Trophoblast cell (in vitro differentiated cells and primary cell): Measurements from ENCODE around the gene TET2.

ENCODE experiments used
- DNase-seq, 2 donors: peaks; one replicate each; pipeline ENCODE4 v3.0.0-alpha.2; 2016
- H2AFZ ChIP-seq: 2 replicates; pipeline ENCODE4 v1.6.1; 2013; ENCODE audit warnings: low read length, moderate library complexity, mild to moderate bottlenecking; ENCODE audit not compliant: insufficient read depth, poor library complexity
- H2AK5ac ChIP-seq: 2 replicates; pipeline ENCODE4 v1.6.1; 2013; ENCODE audit warnings: mild to moderate bottlenecking, low read length
- H2BK120ac ChIP-seq: 2 replicates; pipeline ENCODE4 v1.6.1; 2013; ENCODE audit warnings: low read length, mild to moderate bottlenecking, moderate library complexity; ENCODE audit not compliant: insufficient read depth, poor library complexity
- H2BK12ac ChIP-seq: 2 replicates; pipeline ENCODE4 v1.6.1; 2013; ENCODE audit warnings: mild to moderate bottlenecking, low read length, moderate library complexity
- H2BK5ac ChIP-seq: 2 replicates; pipeline ENCODE4 v1.6.1; 2013; ENCODE audit warnings: low read length, low read depth, moderate library complexity, mild to moderate bottlenecking; ENCODE audit not compliant: poor library complexity
- H3K14ac ChIP-seq: 2 replicates; pipeline ENCODE4 v1.6.1; 2013; ENCODE audit warnings: mild to moderate bottlenecking, low read length
- H3K18ac ChIP-seq: 2 replicates; pipeline ENCODE4 v1.6.1; 2013; ENCODE audit warnings: mild to moderate bottlenecking, low read length
- H3K23ac ChIP-seq: 2 replicates; pipeline ENCODE4 v1.6.1; 2013; ENCODE audit warnings: low read length
- H3K27ac ChIP-seq: 2 replicates; pipeline ENCODE4 v1.5.1; 2013; ENCODE audit warnings: low read depth, mild to moderate bottlenecking, inconsistent platforms, low read length, moderate library complexity
- H3K27me3 ChIP-seq: 2 replicates; pipeline ENCODE4 v1.6.1; 2013; ENCODE audit warnings: inconsistent platforms, mild to moderate bottlenecking, low read length, moderate library complexity; ENCODE audit not compliant: insufficient read depth
- H3K36me3 ChIP-seq, 2 experiments: 1 replicate in 1 of 2; 2 replicates in 1 of 2; pipeline ENCODE4 v1.6.1; 2013; ENCODE audit warnings: low read length in 2 of 2, mild to moderate bottlenecking in 2 of 2, moderate library complexity in 1 of 2; ENCODE audit not compliant: insufficient read depth in 2 of 2, control insufficient read depth in 1 of 2
- H3K4ac ChIP-seq: 2 replicates; pipeline ENCODE4 v1.6.1; 2013; ENCODE audit warnings: low read depth, mild to moderate bottlenecking, low read length, moderate library complexity
- H3K4me1 ChIP-seq, 2 experiments: 1 replicate in 1 of 2; 2 replicates in 1 of 2; pipeline ENCODE4 v1.6.1; 2013; ENCODE audit warnings: low read length in 2 of 2, mild to moderate bottlenecking in 2 of 2, moderate library complexity in 1 of 2; ENCODE audit not compliant: insufficient read depth in 2 of 2, control insufficient read depth in 1 of 2
- H3K4me2 ChIP-seq: 2 replicates; pipeline ENCODE4 v1.6.1; 2013; ENCODE audit warnings: inconsistent platforms, mild to moderate bottlenecking, low read length, moderate library complexity
- H3K4me3 ChIP-seq: 2 replicates; pipeline ENCODE4 v1.5.1; 2013; ENCODE audit warnings: mild to moderate bottlenecking, low read depth, low read length, inconsistent platforms
- H3K79me1 ChIP-seq: one replicate; pipeline ENCODE4 v1.6.1; 2013; ENCODE audit warnings: low read length
- H3K79me2 ChIP-seq: 2 replicates; pipeline ENCODE4 v1.6.1; 2013; ENCODE audit warnings: low read length, mild to moderate bottlenecking; ENCODE audit not compliant: control insufficient read depth, insufficient read depth, poor library complexity
- H3K9ac ChIP-seq: 2 replicates; pipeline ENCODE4 v1.6.1; 2013; ENCODE audit warnings: mild to moderate bottlenecking, low read length
- H3K9me3 ChIP-seq: 2 replicates; pipeline ENCODE4 v1.6.1; 2013; ENCODE audit warnings: low read depth, mild to moderate bottlenecking, control low read depth, inconsistent platforms, low read length; ENCODE audit not compliant: insufficient read depth
- H4K12ac ChIP-seq: 2 replicates; pipeline ENCODE4 v1.6.1; 2013; ENCODE audit warnings: low read depth, mild to moderate bottlenecking, low read length, moderate library complexity
- H4K8ac ChIP-seq: 2 replicates; pipeline ENCODE4 v1.6.1; 2013; ENCODE audit warnings: low read depth, mild to moderate bottlenecking, low read length, moderate library complexity
- H4K91ac ChIP-seq: one replicate; pipeline ENCODE4 v1.6.1; 2013; ENCODE audit warnings: low read depth, mild to moderate bottlenecking, low read length, moderate library complexity
- WGBS: extraction: QIAGEN DNeasy Blood & Tissue Kit; methylation state at CpG from one replicate; pipeline ENCODE4 v1.1.7; 2013; ENCODE audit warnings: missing lambda C conversion rate; ENCODE audit not compliant: insufficient read length, insufficient coverage; ENCODE audit errors: extremely low coverage; 5-methylcytosine and 5-hydroxymethylcytosine counted together

The TET2 gene

GRCh38 chr4:105210916-105211315, 64.2 kb downstream of the TET2 start:
- H3K36me3 ChIP-seq: no peaks in the 10 kb centered on the region
- H4K91ac ChIP-seq: no peak overlapping the region
- no peak overlapping the region for H3K27ac ChIP-seq
- no peak overlapping the region for H4K8ac ChIP-seq
- H2BK12ac ChIP-seq: no peak overlapping the region
- DNase-seq: no peak
- H3K4ac ChIP-seq: no peak overlapping the region
- no peak overlapping the region for H2AFZ ChIP-seq
- H3K27me3 ChIP-seq: no peaks in the 10 kb centered on the region
- no peaks in the 10 kb centered on the region for H3K79me1 ChIP-seq
- no peak overlapping the region for H3K18ac ChIP-seq
- H3K9me3 ChIP-seq: no peaks in the 10 kb centered on the region
- H3K4me3 ChIP-seq: no peak overlapping the region
- no peak overlapping the region for H2BK5ac ChIP-seq
- H4K12ac ChIP-seq: no peak overlapping the region
- H3K79me2 ChIP-seq: no peaks in the 10 kb centered on the region
- H3K9ac ChIP-seq: no peak overlapping the region
- H3K4me2 ChIP-seq: no peak overlapping the region
- no peaks in the 10 kb centered on the region for H3K4me1 ChIP-seq
- no peak overlapping the region for H3K14ac ChIP-seq
- H3K23ac ChIP-seq: no peak overlapping the region
- H2AK5ac ChIP-seq: no peak overlapping the region
- H2BK120ac ChIP-seq: no peak overlapping the region
- WGBS: no CpG with 5 or more reads among the region's 1 CpG

GRCh38 chr4:105215609-105216313, 69.1 kb downstream of the TET2 start:
- H3K9ac ChIP-seq: no peak overlapping the region
- no peak overlapping the region for H3K23ac ChIP-seq
- no peak overlapping the region for H2BK120ac ChIP-seq
- H3K79me1 ChIP-seq: no peaks in the 10 kb centered on the region
- no peak for DNase-seq
- H3K27me3 ChIP-seq: no peaks in the 10 kb centered on the region
- no peak overlapping the region for H3K4me2 ChIP-seq
- no peaks in the 10 kb centered on the region for H3K79me2 ChIP-seq
- H2AK5ac ChIP-seq: no peak overlapping the region
- H4K91ac ChIP-seq: no peak overlapping the region
- WGBS: no CpG with 5 or more reads among the region's 4 CpGs
- no peak overlapping the region for H3K4ac ChIP-seq
- H2AFZ ChIP-seq: no peak overlapping the region
- no peak overlapping the region for H3K14ac ChIP-seq
- no peak overlapping the region for H4K12ac ChIP-seq
- H2BK5ac ChIP-seq: no peak overlapping the region
- H2BK12ac ChIP-seq: no peak overlapping the region
- H3K18ac ChIP-seq: no peak overlapping the region
- no peak overlapping the region for H3K27ac ChIP-seq
- no peaks in the 10 kb centered on the region for H3K36me3 ChIP-seq
- H4K8ac ChIP-seq: no peak overlapping the region
- no peaks in the 10 kb centered on the region for H3K4me1 ChIP-seq
- H3K9me3 ChIP-seq: no peaks in the 10 kb centered on the region
- no peak overlapping the region for H3K4me3 ChIP-seq

GRCh38 chr4:105225500-105225899, 78.8 kb downstream of the TET2 start:
- H3K36me3 ChIP-seq: no peaks in the 10 kb centered on the region
- H3K79me2 ChIP-seq: no peaks in the 10 kb centered on the region
- no peak overlapping the region for H4K12ac ChIP-seq
- H3K27ac ChIP-seq: no peak overlapping the region
- no peak overlapping the region for H3K4ac ChIP-seq
- no peak overlapping the region for H2BK12ac ChIP-seq
- no peak overlapping the region for H4K8ac ChIP-seq
- peak overlapping the region; percentile 14 for H3K23ac ChIP-seq
- H3K4me3 ChIP-seq: no peak overlapping the region
- no peak overlapping the region for H2BK5ac ChIP-seq
- no peak overlapping the region for H4K91ac ChIP-seq
- H3K4me1 ChIP-seq: no peaks in the 10 kb centered on the region
- no CpG with 5 or more reads among the region's 1 CpG for WGBS
- no peak overlapping the region for H3K9ac ChIP-seq
- no peak overlapping the region for H2BK120ac ChIP-seq
- H3K79me1 ChIP-seq: no peaks in the 10 kb centered on the region
- H3K9me3 ChIP-seq: no peaks in the 10 kb centered on the region
- DNase-seq: no peak
- no peak overlapping the region for H3K14ac ChIP-seq
- H2AK5ac ChIP-seq: no peak overlapping the region
- no peak overlapping the region for H3K18ac ChIP-seq
- no peaks in the 10 kb centered on the region for H3K27me3 ChIP-seq
- H2AFZ ChIP-seq: no peak overlapping the region
- no peak overlapping the region for H3K4me2 ChIP-seq

- Histone ChIP-seq H3K4me2 (no peak overlapping the region), H2AK5ac (no peak overlapping the region), H3K23ac (no peak overlapping the region), H4K91ac (no peak overlapping the region), H3K18ac (no peak overlapping the region), H3K14ac (no peak overlapping the region), H2BK12ac (no peak overlapping the region), H3K36me3 (no peaks in the 10 kb centered on the region), H3K4ac (no peak overlapping the region), H3K79me1 (no peaks in the 10 kb centered on the region), H3K27me3 (no peaks in the 10 kb centered on the region), H2AFZ (no peak overlapping the region), H3K4me3 (no peak overlapping the region), H3K27ac (no peak overlapping the region), H3K9ac (no peak overlapping the region), H3K4me1 (no peaks in the 10 kb centered on the region), H3K9me3 (no peaks in the 10 kb centered on the region), H4K8ac (no peak overlapping the region), H3K79me2 (no peaks in the 10 kb centered on the region), H2BK120ac (no peak overlapping the region), H4K12ac (no peak overlapping the region), H2BK5ac (no peak overlapping the region)
- DNase-seq: no peak
- no CpG with 5 or more reads among the region's 1 CpG for WGBS
These were observed 80.4 kb downstream of the TET2 start for GRCh38 chr4:105227054-105227453.
